Upper lobe of right lung (tissue), 1 donor: ENCODE measurements around the gene MYLK. TPM values are rescaled to one million over a fixed set of nuclear protein-coding genes. Genes with fewer than 3 reads are reported as not detected.
A peak's percentile ranks its signal among the peaks of the same experiment; 100 is the strongest.

Source experiments
- ATAC-seq: fragments of 200-7000 bp; cut with Tn5 transposase; one replicate; pipeline ENCODE4 v1.9.1; 2020; ENCODE audit warnings: mild to moderate bottlenecking, moderate library complexity
- DNase-seq: peaks from one replicate; pipeline ENCODE4 v3.0.0-alpha.2; 2020
- H3K27ac ChIP-seq: fragments of 200-600 bp; one replicate; pipeline ENCODE4 v1.8.0; 2022
- H3K27me3 ChIP-seq: fragments of 200-600 bp; one replicate; pipeline ENCODE4 v1.8.0; 2022; ENCODE audit warnings: mild to moderate bottlenecking
- H3K36me3 ChIP-seq: fragments of 200-600 bp; one replicate; pipeline ENCODE4 v1.8.0; 2022
- H3K4me1 ChIP-seq: fragments of 200-600 bp; one replicate; pipeline ENCODE4 v1.8.0; 2022
- H3K4me3 ChIP-seq: fragments of 200-600 bp; one replicate; pipeline ENCODE4 v1.8.0; 2022; ENCODE audit warnings: mild to moderate bottlenecking
- H3K9me3 ChIP-seq: fragments of 200-600 bp; one replicate; pipeline ENCODE4 v1.8.0; 2022
- CTCF ChIP-seq: fragments of 200-600 bp; IDR thresholded peaks from one replicate; pipeline ENCODE4 v1.8.0; 2022; ENCODE audit warnings: antibody characterized with exemption
- intact Hi-C: fragments of 100-400 bp; cut with DNase I; formaldehyde crosslinking; loops from one replicate; pipeline ENCODE4 v1.11.0; 2022
- long read RNA-seq: library from polyadenylated mRNA; unstranded; transcript quantifications from one replicate; pipeline ENCODE4 v2.0.0, GENCODE V29; 2021
- total RNA-seq: library from RNA; stranded (reverse); fragmentation: NEBNext Ultra II Directional; extraction: Animal tissue kit (Norgen Biotek cat#: 25700); gene quantifications from one replicate; pipeline ENCODE4 v1.2.1, GENCODE V29; 2021
- donor health status: DM: no; HTN: yes; CAD: no; lungs with severe emphysema.

Gene MYLK
- 248 TPM for total RNA-seq
- long read RNA-seq, full-length matches to known transcripts: 16 of 215 reads
- long read RNA-seq, partial matches to known transcripts: 145 of 215 reads
- long read RNA-seq, other reads (novel, unspliced or antisense): 54 of 215 reads

GRCh38 chr3:123884203-123884831, at the start of gene MYLK:
MYLK (minus strand) TSS chr3:123884332; CDS start chr3:123793841, 90,491 bp downstream.
- peak; percentile 88 for DNase-seq
- no peak within 1 kb of the TSS for H3K27ac ChIP-seq
- H3K4me3 ChIP-seq: peak within 1 kb of the TSS; percentile 53
- intact Hi-C loops: no loop called here
- H3K4me1 ChIP-seq: peaks cover 7% of the 10 kb centered on the region
- peaks cover 7% of the 10 kb centered on the region for H3K27me3 ChIP-seq
- H3K9me3 ChIP-seq: no peaks in the 10 kb centered on the region
- peak; percentile 96 for ATAC-seq
- no peak for TF ChIP-seq CTCF
- H3K36me3 ChIP-seq: no peaks in the 10 kb centered on the region

GRCh38 chr3:123930445-123930844, 46.3 kb upstream of the MYLK start:
- no peaks in the 10 kb centered on the region for H3K9me3 ChIP-seq
- DNase-seq: no peak
- intact Hi-C loops: no loop called here
- no peak for ATAC-seq
- peaks cover 24% of the 10 kb centered on the region for H3K36me3 ChIP-seq
- TF ChIP-seq CTCF: no peak
- H3K4me3 ChIP-seq: no peak overlapping the region
- H3K4me1 ChIP-seq: no peaks in the 10 kb centered on the region
- H3K27ac ChIP-seq: no peak overlapping the region
- no peaks in the 10 kb centered on the region for H3K27me3 ChIP-seq

GRCh38 chr3:123929325-123929724, 45.2 kb upstream of the MYLK start:
- Histone ChIP-seq H3K36me3 (peaks cover 24% of the 10 kb centered on the region), H3K27me3 (no peaks in the 10 kb centered on the region), H3K4me1 (no peaks in the 10 kb centered on the region), H3K4me3 (no peak overlapping the region), H3K27ac (no peak overlapping the region), H3K9me3 (no peaks in the 10 kb centered on the region)
- no peak for DNase-seq
- intact Hi-C loops: no loop called here
- TF ChIP-seq CTCF: no peak
- ATAC-seq: no peak

GRCh38 chr3:123926396-123926795, 42.3 kb upstream of the MYLK start:
- no peak overlapping the region for H3K4me3 ChIP-seq
- no peaks in the 10 kb centered on the region for H3K4me1 ChIP-seq
- no peaks in the 10 kb centered on the region for H3K9me3 ChIP-seq
- peaks cover 24% of the 10 kb centered on the region for H3K36me3 ChIP-seq
- intact Hi-C loops: no loop called here
- no peaks in the 10 kb centered on the region for H3K27me3 ChIP-seq
- H3K27ac ChIP-seq: no peak overlapping the region
- no peak for DNase-seq
- ATAC-seq: no peak
- no peak for TF ChIP-seq CTCF

GRCh38 chr3:123920868-123921267, 36.7 kb upstream of the MYLK start:
- DNase-seq (no peak), ATAC-seq (no peak)
- no peaks in the 10 kb centered on the region for H3K4me1 ChIP-seq
- no peak for TF ChIP-seq CTCF
- intact Hi-C loops: no loop called here
- no peak overlapping the region for H3K27ac ChIP-seq
- H3K36me3 ChIP-seq: no peaks in the 10 kb centered on the region
- H3K27me3 ChIP-seq: no peaks in the 10 kb centered on the region
- H3K9me3 ChIP-seq: no peaks in the 10 kb centered on the region
- no peak overlapping the region for H3K4me3 ChIP-seq
